ENCODE data around the gene CLDN15. TPM values are rescaled to one million over a fixed set of nuclear protein-coding genes. Genes with fewer than 3 reads are reported as not detected.

CLDN15 gene
- total RNA-seq, 1 experiment from 2014 or later: 4.2 TPM

DNA sequence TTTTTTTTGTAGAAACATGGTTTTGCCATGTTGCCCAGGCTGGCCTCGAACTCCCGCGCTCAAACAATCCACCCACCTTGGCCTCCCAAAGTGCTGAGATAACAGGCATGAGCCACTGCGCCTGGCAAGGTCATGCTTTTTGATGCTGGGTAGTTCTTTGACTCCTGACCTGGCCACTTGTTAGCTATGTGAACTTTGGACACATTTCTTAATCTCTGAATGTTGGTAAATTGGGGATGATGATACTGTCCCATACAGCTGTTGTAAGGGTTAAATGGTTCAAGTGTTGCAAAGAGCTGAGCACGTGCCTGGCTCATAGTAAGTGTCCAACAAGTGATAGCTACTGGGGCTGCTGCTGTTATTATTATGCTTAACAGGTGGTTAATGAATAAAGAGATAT is 17.3 kb downstream of the CLDN15 start:
- no peak for DNase-seq
- Histone ChIP-seq H3K4me3 (ENCODE audit: insufficient read depth, low read depth, low read length) (no peak overlapping the region), H3K36me3 (replicated peaks; ENCODE audit: control insufficient read depth, insufficient read depth, low read length) (peaks cover 5% of the 10 kb centered on the region), H3K27me3 (ENCODE audit: control insufficient read depth, insufficient read depth, low read length) (no peaks in the 10 kb centered on the region; the same call in 1 of the 2 replicates)

GRCh38 chr7:101218236-101219125 is 19.1 kb downstream of the CLDN15 start:
- no peak for DNase-seq
- H3K27me3 ChIP-seq (ENCODE audit: control insufficient read depth, insufficient read depth, low read length): no peaks in the 10 kb centered on the region; the same call in 1 of the 2 replicates
- peaks cover 2% of the 10 kb centered on the region for H3K36me3 ChIP-seq (replicated peaks; ENCODE audit: control insufficient read depth, insufficient read depth, low read length)
- peak overlapping the region; percentile 76 for H3K4me3 ChIP-seq (ENCODE audit: insufficient read depth, low read depth, low read length)

DNA sequence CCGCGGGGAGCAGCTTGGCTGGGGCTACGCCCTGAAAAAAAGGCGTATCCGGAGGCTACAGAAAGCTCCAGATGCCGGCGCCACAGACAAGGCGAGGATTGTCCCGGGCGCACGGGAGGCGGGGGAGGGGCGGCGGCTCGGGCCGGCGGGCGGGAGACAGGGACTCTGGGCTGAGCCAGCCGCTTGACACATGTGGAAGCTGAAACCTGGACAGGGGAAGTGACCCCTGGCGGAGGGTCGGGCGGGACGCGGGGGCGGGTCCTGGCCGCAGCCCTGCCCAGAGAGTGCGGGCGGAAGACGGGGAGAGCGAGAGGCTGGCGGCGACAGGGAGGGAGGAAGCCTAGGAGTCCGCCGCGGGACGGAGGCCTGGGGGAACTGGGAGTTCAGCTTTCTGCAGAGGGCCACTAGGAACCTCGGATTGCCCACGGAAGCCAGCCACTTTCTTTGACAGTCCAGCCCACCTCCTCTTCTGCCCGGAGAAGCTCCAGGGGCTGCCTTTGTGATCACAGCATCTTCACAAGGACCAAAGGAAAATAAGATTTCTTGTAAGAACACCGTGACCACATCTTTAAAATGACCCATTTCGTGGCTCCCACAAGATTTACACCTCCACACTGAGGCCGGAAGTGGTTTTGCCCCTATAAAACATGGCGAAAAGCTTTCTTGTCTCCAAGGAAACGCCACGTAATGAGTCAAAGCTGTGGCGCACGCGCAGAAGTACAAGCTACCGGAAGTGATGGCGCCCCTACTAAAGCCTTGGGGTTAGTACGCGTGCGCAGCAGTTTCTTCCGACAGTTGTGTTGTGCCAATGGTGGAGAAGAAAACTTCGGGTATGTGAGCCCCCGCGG is 20.0 kb downstream of the CLDN15 start, which contains the start of the genes PLOD3 and ZNHIT1:
TSS of gene PLOD3 (minus strand) at position 194 of the 848 bp plus-strand sequence. CDS start 307 bp downstream, outside the sequence.
TSS of gene ZNHIT1 (plus strand) at position 778 of the 848 bp plus-strand sequence. CDS start at position 809, 31 bp downstream.
- Histone ChIP-seq H3K36me3 (replicated peaks; ENCODE audit: control insufficient read depth, insufficient read depth, low read length) (peaks cover 2% of the 10 kb centered on the region), H3K27me3 (ENCODE audit: control insufficient read depth, insufficient read depth, low read length) (no peaks in the 10 kb centered on the region; the same call in 1 of the 2 replicates), H3K4me3 (ENCODE audit: insufficient read depth, low read depth, low read length) (peak within 1 kb of the TSS; percentile 76)
- peak; percentile 100 for DNase-seq

GRCh38 chr7:101216860-101217387 is 20.7 kb downstream of the CLDN15 start:
- Histone ChIP-seq H3K4me3 (ENCODE audit: insufficient read depth, low read depth, low read length) (peak overlapping the region; percentile 76), H3K27me3 (ENCODE audit: control insufficient read depth, insufficient read depth, low read length) (no peaks in the 10 kb centered on the region; the same call in 1 of the 2 replicates), H3K36me3 (replicated peaks; ENCODE audit: control insufficient read depth, insufficient read depth, low read length) (peaks cover 2% of the 10 kb centered on the region)
- no peak for DNase-seq

DNA sequence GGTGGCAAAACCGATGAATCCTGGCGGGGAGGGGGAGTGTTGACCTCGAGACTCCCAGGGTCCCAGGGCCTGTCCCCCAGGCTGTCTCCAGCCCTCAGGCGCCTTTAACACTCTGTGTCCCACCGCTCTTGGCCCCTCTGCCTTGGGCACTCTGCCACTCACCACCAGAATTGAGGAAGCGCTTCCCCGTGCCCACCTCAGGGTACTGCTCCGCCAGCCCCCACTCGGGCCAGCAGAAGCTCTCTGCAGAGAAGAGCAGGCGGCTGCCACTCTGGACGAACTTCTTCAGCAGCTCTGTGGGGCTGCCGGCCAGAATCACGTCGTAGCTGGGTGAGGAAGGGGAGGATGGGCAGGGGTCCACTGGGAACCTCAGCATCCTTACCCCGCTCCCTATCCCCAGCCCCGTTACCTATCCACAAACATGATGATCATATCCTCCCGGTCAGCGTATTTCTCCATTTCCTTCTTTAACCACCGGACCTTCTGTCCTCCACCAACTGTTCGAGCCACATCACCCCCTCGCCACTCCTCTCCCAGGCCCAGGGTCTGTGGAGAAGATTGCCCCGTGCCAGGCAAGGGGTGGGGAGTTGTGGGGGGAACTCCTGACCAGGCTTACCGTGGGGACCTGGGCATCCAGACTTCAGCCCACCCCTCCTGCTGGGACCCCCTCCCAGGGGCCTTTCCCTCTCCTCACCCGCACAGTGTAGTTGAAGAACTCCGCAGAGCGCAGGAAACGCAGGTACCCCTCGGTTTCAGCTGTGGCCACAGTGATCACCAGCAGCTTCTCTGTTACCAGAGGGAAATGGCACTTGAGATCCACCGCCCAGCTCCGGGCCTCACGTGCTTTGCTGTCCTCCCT is 21.4 kb downstream of the CLDN15 start:
- H3K4me3 ChIP-seq (ENCODE audit: insufficient read depth, low read depth, low read length): peak overlapping the region; percentile 76
- no peaks in the 10 kb centered on the region; the same call in 1 of the 2 replicates for H3K27me3 ChIP-seq (ENCODE audit: control insufficient read depth, insufficient read depth, low read length)
- DNase-seq: peak; percentile 75
- peaks cover 2% of the 10 kb centered on the region for H3K36me3 ChIP-seq (replicated peaks; ENCODE audit: control insufficient read depth, insufficient read depth, low read length)

DNA sequence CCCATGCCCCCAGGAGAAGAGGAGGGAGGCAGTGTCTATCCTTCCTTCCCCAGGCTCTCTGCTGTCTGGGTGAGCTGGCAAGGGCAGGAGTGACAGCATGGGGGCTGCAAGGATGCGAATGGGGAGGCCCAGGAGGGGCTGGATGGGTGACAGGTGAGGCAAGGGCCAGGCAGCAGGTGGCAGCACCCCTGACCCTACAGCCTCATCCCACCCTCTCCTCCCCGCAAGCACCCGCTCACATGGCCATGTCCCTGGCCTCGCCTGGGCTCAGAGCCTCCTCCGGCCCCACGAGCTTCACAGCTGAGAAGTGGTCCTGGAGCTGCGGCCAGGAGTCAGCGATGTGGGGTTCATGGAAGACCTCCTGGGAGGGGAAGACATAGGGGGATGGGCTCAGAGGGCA is 25.6 kb downstream of the CLDN15 start:
- no peak overlapping the region for H3K4me3 ChIP-seq (ENCODE audit: insufficient read depth, low read depth, low read length)
- H3K36me3 ChIP-seq (replicated peaks; ENCODE audit: control insufficient read depth, insufficient read depth, low read length): peaks cover 2% of the 10 kb centered on the region
- peak; percentile 75 for DNase-seq
- H3K27me3 ChIP-seq (ENCODE audit: control insufficient read depth, insufficient read depth, low read length): no peaks in the 10 kb centered on the region; the same call in 1 of the 2 replicates

DNA sequence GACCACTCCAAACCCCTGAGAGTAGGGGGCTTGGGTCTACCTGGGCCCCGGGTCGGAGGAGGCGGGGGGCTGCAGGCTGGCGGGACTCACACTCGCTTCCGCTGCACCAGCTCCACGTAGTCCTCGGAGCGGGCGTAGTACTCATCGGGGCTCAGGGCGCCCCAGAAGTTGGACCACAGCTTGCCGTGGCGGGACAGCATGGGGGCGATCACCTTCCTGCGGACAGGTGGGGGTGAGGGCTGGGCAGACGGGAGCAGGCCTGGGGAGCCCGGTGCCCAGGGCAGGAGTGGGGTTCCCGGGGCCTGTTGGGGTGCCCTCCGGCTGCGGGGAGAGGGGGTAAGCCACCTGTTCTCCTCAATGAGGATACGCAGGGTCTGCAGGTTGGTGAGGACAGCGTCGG is 26.1 kb downstream of the CLDN15 start:
- no peak for DNase-seq
- H3K36me3 ChIP-seq (replicated peaks; ENCODE audit: control insufficient read depth, insufficient read depth, low read length): peaks cover 2% of the 10 kb centered on the region
- H3K4me3 ChIP-seq (ENCODE audit: insufficient read depth, low read depth, low read length): no peak overlapping the region
- H3K27me3 ChIP-seq (ENCODE audit: control insufficient read depth, insufficient read depth, low read length): no peaks in the 10 kb centered on the region

DNA sequence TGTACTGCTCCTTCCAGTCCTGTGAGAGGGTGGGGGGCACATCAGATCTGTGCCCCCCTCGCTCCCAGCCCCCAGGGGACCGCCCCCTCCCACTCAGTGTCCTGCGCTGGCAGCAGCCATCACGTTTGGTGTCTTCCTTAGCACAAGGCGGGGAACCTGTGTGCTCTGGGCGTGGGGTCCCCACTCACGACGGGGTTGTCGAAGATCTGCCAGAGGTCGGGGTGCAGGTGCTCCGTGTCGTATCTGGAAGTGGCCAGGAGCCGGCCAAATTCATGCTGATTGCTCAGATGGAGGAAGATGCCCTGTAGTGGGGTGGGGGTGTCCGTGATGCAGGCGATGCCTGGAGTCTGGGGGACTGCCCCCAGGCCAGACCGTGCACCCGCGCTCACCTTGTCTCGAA is 27.5 kb downstream of the CLDN15 start:
- Histone ChIP-seq H3K36me3 (replicated peaks; ENCODE audit: control insufficient read depth, insufficient read depth, low read length) (peaks cover 2% of the 10 kb centered on the region), H3K27me3 (ENCODE audit: control insufficient read depth, insufficient read depth, low read length) (no peaks in the 10 kb centered on the region), H3K4me3 (ENCODE audit: insufficient read depth, low read depth, low read length) (no peak overlapping the region)
- DNase-seq: peak; percentile 48

GRCh38 chr7:101208794-101209193 is 28.8 kb downstream of the CLDN15 start:
- no peak overlapping the region for H3K4me3 ChIP-seq (ENCODE audit: insufficient read depth, low read depth, low read length)
- peak; percentile 36 for DNase-seq
- H3K36me3 ChIP-seq (replicated peaks; ENCODE audit: control insufficient read depth, insufficient read depth, low read length): no peaks in the 10 kb centered on the region; the same call in 1 of the 2 replicates
- no peaks in the 10 kb centered on the region for H3K27me3 ChIP-seq (ENCODE audit: control insufficient read depth, insufficient read depth, low read length)

DNA sequence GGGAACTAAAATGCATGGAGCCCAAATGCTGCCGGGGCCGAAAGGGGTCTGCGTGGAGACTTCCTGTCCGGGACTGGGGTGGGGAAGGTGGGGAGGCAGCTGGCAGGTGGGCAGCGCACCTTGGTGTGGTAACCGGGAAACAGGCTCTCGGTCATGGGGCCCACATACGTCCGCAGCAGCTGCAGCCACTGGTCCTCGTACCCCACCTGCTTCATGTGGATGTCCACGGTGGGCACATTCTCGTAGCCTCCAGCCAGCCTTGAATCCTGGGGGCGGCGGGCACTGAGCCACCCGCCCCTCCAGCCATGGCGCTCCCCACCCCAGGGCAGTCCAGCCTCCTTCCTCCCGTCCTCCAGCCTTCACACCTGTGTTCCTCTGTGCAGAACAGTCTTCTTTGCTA is 30.1 kb downstream of the CLDN15 start:
- Histone ChIP-seq H3K4me3 (ENCODE audit: insufficient read depth, low read depth, low read length) (no peak overlapping the region), H3K27me3 (ENCODE audit: control insufficient read depth, insufficient read depth, low read length) (peaks cover 4% of the 10 kb centered on the region), H3K36me3 (replicated peaks; ENCODE audit: control insufficient read depth, insufficient read depth, low read length) (no peaks in the 10 kb centered on the region; the same call in 1 of the 2 replicates)
- DNase-seq: peak; percentile 48

GRCh38 chr7:101206665-101207042 is 30.9 kb downstream of the CLDN15 start:
- no peak for DNase-seq
- peaks cover 12% of the 10 kb centered on the region for H3K27me3 ChIP-seq (ENCODE audit: control insufficient read depth, insufficient read depth, low read length)
- no peak overlapping the region for H3K4me3 ChIP-seq (ENCODE audit: insufficient read depth, low read depth, low read length)
- no peaks in the 10 kb centered on the region; the same call in 1 of the 2 replicates for H3K36me3 ChIP-seq (replicated peaks; ENCODE audit: control insufficient read depth, insufficient read depth, low read length)

GRCh38 chr7:101205901-101206664 is 31.5 kb downstream of the CLDN15 start:
- Histone ChIP-seq H3K4me3 (ENCODE audit: insufficient read depth, low read depth, low read length) (no peak overlapping the region), H3K27me3 (ENCODE audit: control insufficient read depth, insufficient read depth, low read length) (peaks cover 13% of the 10 kb centered on the region), H3K36me3 (replicated peaks; ENCODE audit: control insufficient read depth, insufficient read depth, low read length) (no peaks in the 10 kb centered on the region; the same call in 1 of the 2 replicates)
- DNase-seq: peak; percentile 41
